ENCODE data around the gene MDFI. TPM values are rescaled to one million over a fixed set of nuclear protein-coding genes. Genes with fewer than 3 reads are reported as not detected.

Gene MDFI
- total RNA-seq (1 to 10 TPM in 2 of 4 donors, under 1 TPM in 2; 0.53 to 3.0 (median 1.1) TPM), polyA plus RNA-seq (1 to 10 TPM in 1 of 3 donors, under 1 TPM in 2; 0.53 to 1.1 (median 0.89) TPM)
- long read RNA-seq, donor 1: 0 reads
- long read RNA-seq, donor 2: 0 reads

- ATAC-seq (peak; percentile 21 to 47 (median 23)), DNase-seq (no peak)
- peaks cover 0 to 56% (median 32%) of the 10 kb centered on the region in 3 donors for H3K27me3 ChIP-seq (ENCODE audit: insufficient read depth in 3 of 3, low read length in 2 of 3)
- H3K36me3 ChIP-seq (ENCODE audit: insufficient read depth in 1 of 2, low read depth in 1 of 2): no peaks in the 10 kb centered on the region
- TF ChIP-seq CTCF (IDR thresholded peaks at IDR 0.05): no peak
- H3K9me3 ChIP-seq: no peaks in the 10 kb centered on the region
- intact Hi-C loops (cut with DNase I): no loop called here
- peaks cover 10% of the 10 kb centered on the region for H3K4me1 ChIP-seq
- 1 to 2% (median 1%) methylated on average over 43 to 86 of the region's 86 CpGs for WGBS, 3 donors
- H3K4me3 ChIP-seq: peak within 1 kb of the TSS; percentile 64
- H3K27ac ChIP-seq: no peak within 1 kb of the TSS
These were observed at the start of gene MDFI for GRCh38 chr6:41638002-41638934. MDFI (plus strand) TSS chr6:41638468; CDS start chr6:41638750, 282 bp downstream.

GRCh38 chr6:41589223-41589622 lies 49.0 kb upstream of the MDFI start:
- WGBS, 3 donors: 90 to 94% (median 91%) methylated on average over 4 of the region's 4 CpGs
- H3K27me3 ChIP-seq (ENCODE audit: insufficient read depth in 3 of 3, low read length in 2 of 3): no peaks in the 10 kb centered on the region
- H3K9me3 ChIP-seq: no peaks in the 10 kb centered on the region
- no peak for TF ChIP-seq CTCF (IDR thresholded peaks at IDR 0.05)
- H3K27ac ChIP-seq: no peak overlapping the region
- no peak for DNase-seq
- intact Hi-C loops (cut with DNase I): no loop called here
- ATAC-seq: no peak
- no peaks in the 10 kb centered on the region for H3K4me1 ChIP-seq
- no peak overlapping the region for H3K4me3 ChIP-seq
- peaks cover 0 to 59% of the 10 kb centered on the region in 2 donors for H3K36me3 ChIP-seq (ENCODE audit: insufficient read depth in 1 of 2, low read depth in 1 of 2)

GRCh38 chr6:41589636-41590622 lies 48.3 kb upstream of the MDFI start:
- TF ChIP-seq CTCF (IDR thresholded peaks at IDR 0.05): no peak
- WGBS, 3 donors: 90 to 93% (median 91%) methylated on average over 31 to 39 of the region's 39 CpGs
- Histone ChIP-seq H3K9me3 (no peaks in the 10 kb centered on the region), H3K27me3 (ENCODE audit: insufficient read depth in 3 of 3, low read length in 2 of 3) (no peaks in the 10 kb centered on the region), H3K36me3 (ENCODE audit: insufficient read depth in 1 of 2, low read depth in 1 of 2) (peaks cover 0 to 54% of the 10 kb centered on the region in 2 donors), H3K4me1 (no peaks in the 10 kb centered on the region), H3K27ac (no peak overlapping the region), H3K4me3 (no peak overlapping the region)
- ATAC-seq (no peak), DNase-seq (no peak)
- intact Hi-C loops (cut with DNase I): loop anchor here in 1 of 2 donors (2.0 to 5.0 kb wide), 2 partner anchors 127 to 223 kb away; no protein-coding TSS in a partner anchor

GRCh38 chr6:41591122-41591521 lies 47.1 kb upstream of the MDFI start:
- DNase-seq: no peak
- 90 to 95% (median 94%) methylated on average over 6 of the region's 6 CpGs for WGBS, 3 donors

More at GRCh38 chr6:41591122-41591521, 47.1 kb upstream of the MDFI start:
- Histone ChIP-seq H3K27ac (no peak overlapping the region), H3K27me3 (ENCODE audit: insufficient read depth in 3 of 3, low read length in 2 of 3) (no peaks in the 10 kb centered on the region), H3K4me1 (no peaks in the 10 kb centered on the region), H3K36me3 (ENCODE audit: insufficient read depth in 1 of 2, low read depth in 1 of 2) (peaks cover 0 to 59% of the 10 kb centered on the region in 2 donors), H3K4me3 (no peak overlapping the region), H3K9me3 (no peaks in the 10 kb centered on the region)
- no peak for TF ChIP-seq CTCF (IDR thresholded peaks at IDR 0.05)
- intact Hi-C loops (cut with DNase I): loop anchor here (1.0 to 5.0 kb wide), 3 partner anchors 128 to 224 kb away; no protein-coding TSS in a partner anchor
- ATAC-seq: no peak
